ENCODE measurements around the gene ATP11C. TPM values are rescaled to one million over a fixed set of nuclear protein-coding genes. Genes with fewer than 3 reads are reported as not detected.

The ATP11C gene
- total and polyA plus RNA-seq, 9 of the 15 experiments (the other 6 are each of a cell fraction or from before 2014, with no cell fraction given): 18.2 to 42.2 (median 29.4) TPM

GRCh38 chrX:139877710-139878414 lies 55.0 kb downstream of the ATP11C start (continued):
- TF ChIP-seq EP400 (IDR thresholded peaks at IDR 0.05) (0 out of 2 replicates have a peak, but pooled peaks have one; percentile 19), SRSF9 (IDR thresholded peaks at IDR 0.05; ENCODE audit: borderline replicate concordance, low read depth, low read length) (no peak), DEAF1 (CRISPR knock-in tag; IDR thresholded peaks at IDR 0.05) (no peak), CEBPG (CRISPR knock-in tag; IDR thresholded peaks at IDR 0.05) (0 out of 2 replicates have a peak, but pooled peaks have one; percentile 28), CEBPG (tag; conservative IDR thresholded peaks at IDR 0.05 in 1 of 2, IDR thresholded peaks at IDR 0.05 in 1 of 2) (peak in 1 of 2 experiments; percentile 70; a peak in 2 of 4 replicates), C11orf30 (IDR thresholded peaks at IDR 0.05; ENCODE audit: low read depth) (peak; percentile 98), NKRF (IDR thresholded peaks at IDR 0.05; ENCODE audit: borderline replicate concordance) (0 out of 2 replicates have a peak, but pooled peaks have one; percentile 42), SMARCC2 (IDR thresholded peaks at IDR 0.05; ENCODE audit: low read depth) (0 out of 2 replicates have a peak, but pooled peaks have one; percentile 21), MBD1 (CRISPR knock-in tag; IDR thresholded peaks at IDR 0.05) (no peak), RBM39 (optimal IDR thresholded peaks at IDR 0.05; ENCODE audit: low read depth, low read length) (no peak), MTA3 (IDR thresholded peaks at IDR 0.05; ENCODE audit: borderline replicate concordance) (no peak), ELF1 (tag; IDR thresholded peaks at IDR 0.05) (peak; percentile 38; the same call in 1 of the 2 replicates), BMI1 (IDR thresholded peaks at IDR 0.05; ENCODE audit: low read length) (no peak), CBFA2T2 (conservative IDR thresholded peaks at IDR 0.05) (no peak), MYNN (IDR thresholded peaks at IDR 0.05) (no peak), MYNN (CRISPR knock-in tag; IDR thresholded peaks at IDR 0.05) (no peak), HES1 (IDR thresholded peaks at IDR 0.05; ENCODE audit: low read depth) (0 out of 2 replicates have a peak, but pooled peaks have one; percentile 25), LCOR (CRISPR knock-in tag; IDR thresholded peaks at IDR 0.05) (0 out of 2 replicates have a peak, but pooled peaks have one; percentile 45), ETV1 (tag; conservative IDR thresholded peaks at IDR 0.05; ENCODE audit: low read depth) (0 out of 2 replicates have a peak, but pooled peaks have one; percentile 26), ZNF316 (IDR thresholded peaks at IDR 0.05) (peak; percentile 99), FOXA1 (IDR thresholded peaks at IDR 0.05; ENCODE audit: borderline replicate concordance) (no peak), BCOR (IDR thresholded peaks at IDR 0.05) (0 out of 2 replicates have a peak, but pooled peaks have one; percentile 14), MAFF (IDR thresholded peaks at IDR 0.05; ENCODE audit: low read length) (peak; percentile 98)

All from K562 (cell line).